ENCODE results near the gene SAPCD2.

- no peak for TF ChIP-seq POLR2A (IDR thresholded peaks at IDR 0.05)
- no peak for TF ChIP-seq CTCF (IDR thresholded peaks at IDR 0.05)
Measured at GRCh38 chr9:137017791-137018497, 52.4 kb downstream of the SAPCD2 start.
